ENCODE results near the gene MTMR2. TPM values are rescaled to one million over a fixed set of nuclear protein-coding genes. Genes with fewer than 3 reads are reported as not detected.
"Not testable (repeated sequence)": the region's sequence is repeated elsewhere in the genome, so short reads cannot be mapped to it uniquely, and the experiment has no call there.

The MTMR2 gene
- polyA plus RNA-seq, 6 donors from 2014 or later, result 6.9 to 11.9 (median 10.6) TPM

DNA sequence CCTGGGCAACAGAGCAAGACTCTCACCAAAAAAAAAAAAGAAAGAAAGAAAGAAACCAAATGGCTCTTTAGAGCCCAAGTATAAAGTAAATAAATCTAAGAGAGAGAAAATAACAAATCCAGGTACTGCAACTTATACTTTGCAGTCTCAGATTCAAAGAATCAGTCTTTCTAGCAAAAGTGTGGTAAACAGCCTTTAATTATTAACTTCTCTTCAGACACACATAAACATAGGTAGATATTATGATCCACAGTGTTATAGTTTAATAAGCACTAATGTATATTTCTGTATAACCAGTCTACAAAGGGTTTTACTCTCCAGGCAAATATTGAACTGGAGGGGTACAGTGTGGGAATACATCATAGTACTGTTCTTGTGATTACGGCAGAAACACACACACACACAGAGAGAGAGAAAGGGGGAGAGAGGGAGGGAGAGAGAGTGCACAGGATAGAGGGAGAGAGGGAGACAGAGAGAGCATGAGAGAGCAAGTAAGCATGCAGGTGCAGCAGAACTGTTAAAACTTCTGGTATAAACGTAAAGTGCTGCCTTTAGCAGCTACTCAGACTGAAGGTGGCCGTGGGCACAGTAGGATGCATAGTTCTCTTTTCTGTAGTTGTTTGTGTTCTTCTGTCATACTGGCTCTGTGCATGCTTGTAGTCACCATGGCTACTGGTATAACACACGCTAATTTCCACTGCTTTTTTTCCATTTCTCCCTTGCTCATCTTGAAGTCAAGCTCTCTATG is 32.3 kb downstream of the MTMR2 start:
- Mint-ChIP-seq H3K27ac (no peak overlapping the region), H3K4me3 (no peak overlapping the region)
- ATAC-seq (ENCODE audit: low read depth in 2 of 2), result no peak

DNA sequence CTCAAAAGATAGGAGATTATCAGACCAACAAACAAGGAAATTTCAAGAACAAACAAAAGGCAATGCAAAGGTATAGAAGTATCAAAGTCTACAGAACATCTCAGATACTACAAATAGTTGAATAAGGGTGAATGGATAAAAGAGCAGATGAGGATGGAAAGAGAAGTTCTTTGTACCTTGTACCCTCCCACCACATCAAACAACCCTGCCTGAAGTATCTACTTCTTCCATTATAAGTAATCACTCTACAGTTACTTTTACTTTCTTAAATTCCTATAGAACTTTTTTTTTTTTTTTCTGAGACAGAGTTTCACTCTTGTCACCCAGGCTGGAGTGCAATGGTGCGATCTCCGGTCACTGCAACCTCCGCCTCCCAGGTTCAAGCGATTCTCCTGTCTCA is 35.1 kb downstream of the MTMR2 start:
- Mint-ChIP-seq H3K27ac (no peak overlapping the region), H3K4me3 (no peak overlapping the region), H3K27me3 (no peaks in the 10 kb centered on the region), H3K9me3 (no peaks in the 10 kb centered on the region), H3K4me1 (peaks cover 0 to 4% (median 0%) of the 10 kb centered on the region in 3 donors), H3K36me3 (peaks cover 0 to 17% of the 10 kb centered on the region in 2 donors)
- DNase-seq, result no peak
- no peak for ATAC-seq (ENCODE audit: low read depth in 2 of 2)

More for the DNA sequence above, 32.3 kb downstream of the MTMR2 start:
- no peak for DNase-seq
- Mint-ChIP-seq H3K4me1 (peaks cover 4 to 9% (median 8%) of the 10 kb centered on the region in 3 donors), H3K27me3 (no peaks in the 10 kb centered on the region), H3K9me3 (no peaks in the 10 kb centered on the region), H3K36me3 (peaks cover 0 to 12% of the 10 kb centered on the region in 2 donors)

DNA sequence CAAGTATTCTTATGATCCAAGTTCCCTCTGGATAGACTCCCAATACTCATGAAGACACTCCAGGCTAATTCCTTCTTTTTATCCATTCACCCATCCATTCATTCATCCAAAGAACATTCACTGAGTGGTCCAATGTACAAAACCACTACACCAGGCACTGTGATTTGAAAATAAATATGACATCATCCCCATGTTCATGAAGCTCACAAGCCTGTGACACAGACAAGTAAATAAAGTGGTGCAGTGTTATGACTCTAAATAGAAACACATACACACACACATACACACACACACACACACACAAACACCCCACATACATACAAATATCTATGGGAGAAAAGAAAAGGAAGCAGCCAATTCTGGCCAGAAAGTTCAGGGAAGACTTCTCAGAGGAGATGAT is 35.5 kb downstream of the MTMR2 start:
- Mint-ChIP-seq H3K9me3 (no peaks in the 10 kb centered on the region), H3K4me3 (no peak overlapping the region), H3K27ac (peak overlapping the region in 1 of 6 donors; percentile 2), H3K4me1 (peaks cover 0 to 4% (median 0%) of the 10 kb centered on the region in 3 donors), H3K27me3 (no peaks in the 10 kb centered on the region), H3K36me3 (peaks cover 0 to 17% of the 10 kb centered on the region in 2 donors)
- ATAC-seq (ENCODE audit: low read depth in 2 of 2) (no peak), DNase-seq (no peak)

DNA sequence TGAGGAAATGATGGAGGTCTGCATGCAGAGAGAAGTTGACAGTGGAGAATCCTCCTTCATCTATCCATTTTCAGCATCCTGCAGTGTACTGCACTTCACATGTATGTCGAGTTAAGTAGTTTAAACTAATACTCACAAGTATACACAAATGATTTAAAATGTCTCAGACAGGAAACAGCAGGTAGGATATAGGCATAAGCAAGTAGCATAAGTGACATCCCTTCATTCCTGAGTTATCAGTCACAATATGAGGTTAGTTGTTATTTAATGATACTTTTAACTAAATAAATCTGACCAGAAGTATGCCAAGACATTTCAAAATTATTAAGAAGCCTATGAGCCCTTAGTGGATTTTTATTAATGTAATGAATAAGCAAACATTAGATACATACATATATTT is 37.4 kb downstream of the MTMR2 start:
- no peak for ATAC-seq (ENCODE audit: low read depth in 2 of 2)
- DNase-seq, result no peak
- Mint-ChIP-seq H3K4me1 (peaks cover 0 to 4% (median 0%) of the 10 kb centered on the region in 3 donors), H3K36me3 (peaks cover 0 to 22% of the 10 kb centered on the region in 2 donors), H3K27ac (no peak overlapping the region), H3K27me3 (no peaks in the 10 kb centered on the region), H3K9me3 (no peaks in the 10 kb centered on the region), H3K4me3 (no peak overlapping the region)

DNA sequence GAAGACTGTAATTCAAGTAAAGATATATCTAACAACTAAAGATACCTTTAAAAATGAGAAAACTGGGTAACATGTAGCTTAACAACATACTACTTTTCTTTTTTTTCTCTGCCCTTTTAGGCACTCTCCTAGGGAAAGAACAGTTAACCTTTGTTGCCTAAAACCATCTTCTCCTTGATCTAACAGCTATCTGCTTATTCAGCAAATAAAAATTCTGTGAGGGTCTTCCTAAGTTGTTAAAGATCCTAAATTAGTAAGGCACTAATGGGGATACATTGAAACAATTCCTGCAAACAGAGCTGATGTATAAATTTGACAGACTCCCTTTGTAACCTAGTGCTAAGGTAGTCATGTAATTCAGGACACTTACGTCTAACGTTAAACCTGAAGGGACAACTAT is 39.1 kb downstream of the MTMR2 start:
- peaks cover 0 to 4% (median 0%) of the 10 kb centered on the region in 3 donors for H3K4me1 Mint-ChIP-seq
- H3K4me3 Mint-ChIP-seq, result no peak overlapping the region
- DNase-seq (no peak), ATAC-seq (ENCODE audit: low read depth in 2 of 2) (no peak)
- no peak overlapping the region for H3K27ac Mint-ChIP-seq
- H3K27me3 Mint-ChIP-seq, result no peaks in the 10 kb centered on the region
- H3K9me3 Mint-ChIP-seq, result no peaks in the 10 kb centered on the region
- H3K36me3 Mint-ChIP-seq, result peaks cover 0 to 22% of the 10 kb centered on the region in 2 donors

DNA sequence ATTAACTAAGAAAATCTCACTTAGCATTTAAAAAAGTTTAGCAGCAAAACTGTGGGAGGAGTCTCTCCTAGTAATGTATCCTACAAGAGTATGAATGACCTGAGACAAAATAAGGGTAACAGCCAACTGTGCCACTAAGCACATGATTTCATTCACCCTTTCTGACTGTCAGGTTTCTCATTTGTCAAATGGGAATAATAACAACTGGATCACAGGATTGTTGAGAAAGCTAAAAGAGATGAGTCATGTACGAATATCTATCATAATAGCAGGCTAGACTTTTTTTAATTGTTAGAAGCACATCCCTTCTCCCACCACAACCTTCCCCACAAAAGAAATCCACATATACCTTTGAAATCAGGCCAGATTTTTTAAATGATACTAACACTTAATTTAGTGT is 39.5 kb downstream of the MTMR2 start:
- no peak for ATAC-seq (ENCODE audit: low read depth in 2 of 2)
- H3K4me3 Mint-ChIP-seq, result no peak overlapping the region
- no peaks in the 10 kb centered on the region for H3K27me3 Mint-ChIP-seq
- DNase-seq, result no peak
- peaks cover 0 to 22% of the 10 kb centered on the region in 2 donors for H3K36me3 Mint-ChIP-seq
- H3K9me3 Mint-ChIP-seq, result no peaks in the 10 kb centered on the region
- H3K27ac Mint-ChIP-seq, result peak overlapping the region in 1 of 6 donors; percentile 63
- H3K4me1 Mint-ChIP-seq, result peaks cover 0 to 4% (median 0%) of the 10 kb centered on the region in 3 donors

DNA sequence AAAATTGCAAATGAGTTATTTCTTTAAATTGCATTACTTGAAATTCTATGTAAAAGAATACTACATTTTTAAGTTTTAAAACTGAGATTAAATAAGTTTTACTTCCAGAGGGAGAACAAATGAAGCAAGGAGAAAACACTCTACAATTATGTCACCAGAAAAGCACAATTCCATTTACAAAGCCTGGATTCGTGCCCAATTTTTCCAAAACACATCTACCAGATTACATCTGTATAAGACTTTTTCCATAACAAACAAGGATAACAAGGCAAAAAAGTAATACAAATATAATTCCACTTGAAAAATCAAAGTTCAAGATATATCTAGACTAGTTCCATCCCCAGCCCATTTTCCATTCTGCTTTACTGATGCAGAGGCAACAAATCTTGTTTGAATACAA is 40.5 kb downstream of the MTMR2 start:
- no peak for ATAC-seq (ENCODE audit: low read depth in 2 of 2)
- Mint-ChIP-seq H3K4me1 (peaks cover 0 to under 1% (median 0%) of the 10 kb centered on the region in 3 donors), H3K27ac (no peak overlapping the region), H3K9me3 (no peaks in the 10 kb centered on the region), H3K27me3 (no peaks in the 10 kb centered on the region), H3K36me3 (peaks cover 0 to 26% of the 10 kb centered on the region in 2 donors), H3K4me3 (no peak overlapping the region)
- DNase-seq, result no peak

DNA sequence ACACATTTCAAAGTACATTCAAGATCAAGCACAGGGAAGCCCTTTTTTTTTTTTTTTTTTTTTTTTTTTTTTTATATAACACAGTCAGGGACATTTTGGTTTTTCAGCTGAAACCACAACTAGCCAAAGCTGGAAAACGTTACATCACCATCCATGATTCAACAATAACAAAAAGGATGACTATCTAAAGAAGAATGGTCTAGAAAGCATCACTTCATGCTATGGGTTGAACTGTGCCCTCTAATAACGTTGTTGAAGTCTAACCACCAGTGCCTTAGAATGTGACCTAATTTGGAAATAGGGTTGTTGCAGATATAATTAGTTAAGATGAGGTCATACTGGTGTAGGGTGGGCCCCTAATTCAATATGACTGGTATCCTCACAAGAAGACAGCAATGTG is 46.6 kb downstream of the MTMR2 start:
- H3K27ac Mint-ChIP-seq, result no peak overlapping the region
- ATAC-seq (ENCODE audit: low read depth in 2 of 2), result no peak

DNA sequence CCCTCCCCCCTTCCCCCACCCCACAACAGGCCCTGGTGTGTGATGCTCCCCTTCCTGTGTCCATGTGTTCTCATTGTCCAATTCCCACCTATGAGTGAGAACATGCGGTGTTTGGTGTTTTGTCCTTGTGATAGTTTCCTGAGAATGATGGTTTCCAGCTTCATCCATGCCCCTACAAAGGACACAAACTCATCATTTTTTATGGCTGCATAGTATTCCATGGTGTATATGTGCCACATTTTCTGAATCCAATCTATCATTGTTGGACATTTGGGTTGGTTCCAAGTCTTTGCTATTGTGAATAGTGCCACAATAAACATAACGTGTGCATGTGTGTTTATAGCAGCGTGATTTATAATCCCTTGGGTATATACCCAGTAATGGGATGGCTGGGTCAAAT is 53.0 kb downstream of the MTMR2 start:
- not testable (repeated sequence) for H3K4me3 Mint-ChIP-seq; H3K27ac Mint-ChIP-seq; H3K9me3 Mint-ChIP-seq; DNase-seq; H3K27me3 Mint-ChIP-seq; H3K36me3 Mint-ChIP-seq; ATAC-seq (ENCODE audit: low read depth in 2 of 2)
- H3K4me1 Mint-ChIP-seq, result peaks cover 0 to 10% (median 0%) of the 10 kb centered on the region in 3 donors

More for the DNA sequence above, 46.6 kb downstream of the MTMR2 start:
- Mint-ChIP-seq H3K4me3 (no peak overlapping the region), H3K36me3 (peaks cover 8 to 14% of the 10 kb centered on the region in 2 donors), H3K4me1 (no peaks in the 10 kb centered on the region), H3K9me3 (peaks cover 0 to 8% (median 0%) of the 10 kb centered on the region in 7 donors), H3K27me3 (no peaks in the 10 kb centered on the region)
- DNase-seq, result no peak

DNA sequence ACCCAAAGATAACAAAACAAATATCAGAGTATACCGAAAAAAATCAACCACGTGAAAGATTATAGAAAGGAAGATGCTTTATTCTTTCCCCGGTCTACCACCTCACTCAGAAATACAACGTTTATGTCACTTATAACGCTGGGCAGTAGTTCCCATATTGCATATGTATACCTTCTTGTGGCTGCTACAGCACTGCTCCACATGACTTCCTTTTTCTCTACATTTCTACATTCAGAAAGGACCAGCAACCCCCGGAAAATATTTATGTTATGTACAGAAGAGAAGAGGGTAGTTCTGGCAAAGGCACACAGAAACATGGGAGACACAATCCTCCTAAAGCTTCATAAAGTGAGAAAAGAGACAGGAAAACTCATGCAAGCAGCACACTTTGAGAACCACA is 56.8 kb downstream of the MTMR2 start:
- H3K27ac Mint-ChIP-seq, result peak overlapping the region in 3 of 6 donors; percentile 10 to 67 (median 27)
- no peak for DNase-seq
- ATAC-seq (ENCODE audit: low read depth in 2 of 2), result no peak
- peaks cover 0 to 14% of the 10 kb centered on the region in 2 donors for H3K36me3 Mint-ChIP-seq
- H3K4me3 Mint-ChIP-seq, result no peak overlapping the region
- H3K9me3 Mint-ChIP-seq, result no peaks in the 10 kb centered on the region
- no peaks in the 10 kb centered on the region for H3K27me3 Mint-ChIP-seq
- H3K4me1 Mint-ChIP-seq, result peaks cover 0 to 10% (median 0%) of the 10 kb centered on the region in 3 donors

DNA sequence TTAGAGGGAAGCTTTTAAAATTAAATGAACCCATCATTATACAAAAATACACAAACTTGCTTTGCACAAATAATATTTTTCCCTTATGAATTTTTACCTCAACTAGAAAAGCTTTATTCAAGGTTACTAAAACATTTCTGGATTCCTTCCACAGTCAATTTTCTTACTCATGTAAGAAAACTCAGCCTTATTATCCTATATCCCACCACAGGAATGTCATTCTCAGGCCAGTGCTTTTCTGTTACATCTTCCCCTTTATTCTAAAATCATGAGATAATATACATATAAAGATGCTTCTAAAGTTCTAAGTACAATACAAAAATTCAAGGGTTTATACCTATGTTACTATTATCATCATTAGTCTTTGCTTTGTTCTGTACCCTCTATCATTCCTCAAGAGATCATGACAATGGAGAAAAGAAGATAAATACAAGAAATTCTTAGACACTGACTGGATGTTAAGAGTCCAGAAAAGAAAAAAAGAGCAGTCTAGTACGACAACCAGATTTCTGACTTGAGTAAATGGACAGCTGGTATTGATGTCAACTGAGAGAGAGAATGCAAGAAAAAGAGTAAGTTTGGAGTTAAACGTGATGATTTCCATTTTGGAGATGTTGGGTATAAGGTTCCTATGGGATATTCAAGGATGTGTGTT is 60.3 kb downstream of the MTMR2 start:
- ATAC-seq (ENCODE audit: low read depth in 2 of 2) (no peak), DNase-seq (no peak)
- Mint-ChIP-seq H3K27ac (peak overlapping the region in 2 of 6 donors; percentile 6 to 77), H3K9me3 (no peaks in the 10 kb centered on the region), H3K4me1 (peaks cover 0 to 10% (median 0%) of the 10 kb centered on the region in 3 donors), H3K4me3 (no peak overlapping the region), H3K27me3 (no peaks in the 10 kb centered on the region), H3K36me3 (peaks cover 0 to 19% of the 10 kb centered on the region in 2 donors)

DNA sequence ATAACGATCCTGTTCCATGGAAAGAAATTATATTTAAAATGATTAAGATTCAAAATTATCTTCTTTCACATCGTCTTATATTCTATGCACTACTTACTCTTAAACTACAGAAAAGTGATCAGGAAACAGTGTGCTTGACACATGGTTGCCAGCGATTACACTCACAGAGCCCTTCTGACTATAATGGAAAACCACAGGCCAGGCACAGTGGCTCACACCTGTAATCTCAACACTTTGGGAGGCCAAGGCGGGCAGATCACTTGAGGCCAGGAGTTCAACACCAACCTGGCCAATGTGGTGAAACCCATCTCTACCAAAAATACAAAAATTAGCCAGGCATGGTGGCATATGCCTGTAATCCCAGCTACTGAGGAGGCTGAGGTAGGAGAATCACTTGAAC is 63.9 kb downstream of the MTMR2 start:
- H3K4me3 Mint-ChIP-seq; H3K27ac Mint-ChIP-seq; ATAC-seq (ENCODE audit: low read depth in 2 of 2); H3K27me3 Mint-ChIP-seq; H3K9me3 Mint-ChIP-seq; H3K4me1 Mint-ChIP-seq; DNase-seq: not testable (repeated sequence)
- H3K36me3 Mint-ChIP-seq, result peaks cover 0 to 31% of the 10 kb centered on the region in 2 donors

DNA sequence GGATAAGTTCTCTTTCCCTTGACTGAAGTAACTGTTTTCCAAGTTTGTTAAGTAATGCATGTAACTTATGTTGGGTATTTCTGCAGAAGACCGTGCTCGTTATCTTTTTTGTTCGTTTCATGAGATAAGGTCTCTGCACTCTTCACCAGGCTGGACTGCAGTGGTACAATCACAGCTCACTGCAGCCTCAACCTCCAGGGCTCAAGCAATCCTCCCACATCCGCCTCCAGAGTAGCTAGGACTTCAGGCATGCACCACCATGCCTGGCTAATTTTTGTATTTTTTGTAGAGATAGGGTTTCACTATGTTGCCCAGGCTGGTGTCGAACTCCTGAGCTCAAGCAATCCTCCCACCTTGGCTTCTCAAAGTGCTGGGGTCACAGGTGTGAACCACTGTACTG is 69.5 kb downstream of the MTMR2 start:
- Mint-ChIP-seq H3K36me3 (peaks cover 0 to 12% of the 10 kb centered on the region in 2 donors), H3K27ac (peak overlapping the region in 2 of 6 donors; percentile 66 to 87)
- not testable (repeated sequence) for DNase-seq; ATAC-seq (ENCODE audit: low read depth in 2 of 2); H3K9me3 Mint-ChIP-seq; H3K4me3 Mint-ChIP-seq; H3K27me3 Mint-ChIP-seq; H3K4me1 Mint-ChIP-seq

DNA sequence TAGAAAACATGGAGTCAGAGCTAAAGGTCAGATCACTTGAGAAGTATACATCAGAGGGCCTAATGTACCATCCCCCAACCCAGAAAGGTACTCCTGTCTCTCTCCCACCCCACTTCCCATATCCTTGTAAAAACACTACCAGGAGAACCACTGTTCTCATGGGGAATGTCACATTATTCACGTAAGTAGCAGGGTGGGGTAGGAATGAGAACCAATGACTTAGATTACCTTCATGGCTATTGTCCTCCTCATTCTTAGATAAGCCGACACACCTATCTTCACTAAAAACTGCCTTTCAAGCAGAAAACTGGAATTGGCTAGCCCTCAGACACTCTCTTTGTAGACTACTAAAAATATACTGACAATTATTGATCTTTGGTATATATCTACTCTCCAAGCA is 70.0 kb downstream of the MTMR2 start:
- peaks cover 0 to 1% (median 0%) of the 10 kb centered on the region in 3 donors for H3K4me1 Mint-ChIP-seq
- peaks cover 0 to 12% of the 10 kb centered on the region in 2 donors for H3K36me3 Mint-ChIP-seq
- no peaks in the 10 kb centered on the region for H3K9me3 Mint-ChIP-seq
- DNase-seq (no peak), ATAC-seq (ENCODE audit: low read depth in 2 of 2) (no peak)
- H3K4me3 Mint-ChIP-seq, result no peak overlapping the region
- no peak overlapping the region for H3K27ac Mint-ChIP-seq
- H3K27me3 Mint-ChIP-seq, result no peaks in the 10 kb centered on the region
